HG03066 (cell line): ENCODE data around the gene LRRC57.

Experiments used
- ATAC-seq: cut with Tn5 transposase; IDR thresholded peaks from one replicate; pipeline ENCODE4 v1.9.1; 2021; ENCODE audit warnings: low read depth; ENCODE audit not compliant: unreplicated experiment

LRRC57 gene

GRCh38 chr15:42553554-42553953 is 5.0 kb upstream of the LRRC57 start:
- ATAC-seq, result no peak

GRCh38 chr15:42549741-42550392 is 1.3 kb upstream of the LRRC57 start:
- no peak for ATAC-seq

GRCh38 chr15:42549032-42549491 is 469 bp upstream of the LRRC57 start:
- peak; percentile 25 for ATAC-seq

GRCh38 chr15:42547918-42548248 is 710 bp downstream of the LRRC57 start:
- ATAC-seq, result no peak

GRCh38 chr15:42544853-42545629 is 3.6 kb downstream of the LRRC57 start:
- ATAC-seq, result no peak

GRCh38 chr15:42533246-42533645 is 15.3 kb downstream of the LRRC57 start:
- ATAC-seq, result no peak

- ATAC-seq, result no peak
These were observed 19.6 kb downstream of the LRRC57 start for GRCh38 chr15:42528970-42529369.

GRCh38 chr15:42523331-42523730 is 25.3 kb downstream of the LRRC57 start:
- no peak for ATAC-seq

GRCh38 chr15:42511007-42511391 is 37.6 kb downstream of the LRRC57 start:
- no peak for ATAC-seq

GRCh38 chr15:42510258-42511006 is 38.2 kb downstream of the LRRC57 start:
- ATAC-seq, result no peak

- ATAC-seq, result no peak
These were observed 40.3 kb downstream of the LRRC57 start for GRCh38 chr15:42508263-42508690.

- no peak for ATAC-seq
These were observed 41.1 kb downstream of the LRRC57 start for GRCh38 chr15:42507514-42507913.

- no peak for ATAC-seq
These were observed 44.0 kb downstream of the LRRC57 start for GRCh38 chr15:42504631-42505030.

- no peak for ATAC-seq
These were observed 44.8 kb downstream of the LRRC57 start for GRCh38 chr15:42503825-42504224.

GRCh38 chr15:42502477-42502876 is 46.1 kb downstream of the LRRC57 start:
- ATAC-seq, result no peak

GRCh38 chr15:42499858-42500609 is 48.6 kb downstream of the LRRC57 start:
- ATAC-seq, result no peak

GRCh38 chr15:42498212-42499068 is 50.2 kb downstream of the LRRC57 start:
- no peak for ATAC-seq

GRCh38 chr15:42495361-42496212 is 53.0 kb downstream of the LRRC57 start, which contains the start of gene SNAP23:
TSS of gene SNAP23 (plus strand) at chr15:42495634. CDS start at chr15:42511847, 16,213 bp downstream.
- ATAC-seq, result peak; percentile 69

GRCh38 chr15:42494998-42495360 is 53.6 kb downstream of the LRRC57 start:
- ATAC-seq, result no peak
